OCI-LY3 (cell line): Measurements from ENCODE around the gene MUSK.
"Not testable (repeated sequence)": the region's sequence is repeated elsewhere in the genome, so short reads cannot be mapped to it uniquely, and the experiment has no call there.

ENCODE experiments used
- H2AFZ ChIP-seq: fragments of 200-600, 300-600 bp; shearing (Covaris generic); 2 replicates; pipeline ENCODE4 v1.6.0; 2014; ENCODE audit warnings: antibody characterized with exemption, low read depth, low read length
- H3K27ac ChIP-seq: fragments of 200-600, 300-600 bp; sonication (generic); 2 replicates; pipeline ENCODE4 v1.5.1; 2014; ENCODE audit warnings: mild to moderate bottlenecking, low read length, moderate library complexity, mixed read lengths
- H3K27me3 ChIP-seq: fragments of 200-600, 300-600 bp; sonication (generic); 2 replicates; pipeline ENCODE4 v1.6.1; 2014; ENCODE audit warnings: low read depth, low read length, mixed read lengths
- H3K36me3 ChIP-seq: fragments of 200-600, 300-600 bp; sonication (generic); replicated peaks from 2 replicates; pipeline ENCODE3; 2014; ENCODE audit warnings: low read depth, low read length, mixed read lengths
- H3K4me1 ChIP-seq: fragments of 300-600, 200-600 bp; sonication (generic); 2 replicates; pipeline ENCODE4 v1.6.1; 2014; ENCODE audit warnings: low read length, mixed read lengths
- H3K4me2 ChIP-seq: fragments of 200-600, 300-600 bp; sonication (generic); 2 replicates; pipeline ENCODE4 v1.6.1; 2014; ENCODE audit warnings: low read length, mixed read lengths
- H3K4me3 ChIP-seq: fragments of 300-600, 200-600 bp; sonication (generic); 2 replicates; pipeline ENCODE4 v1.5.1; 2014; ENCODE audit warnings: antibody characterized with exemption, mild to moderate bottlenecking, low read length, moderate library complexity
- H3K79me2 ChIP-seq: fragments of 300-600, 200-600 bp; shearing (Covaris generic); 2 replicates; pipeline ENCODE4 v1.6.1; 2014; ENCODE audit warnings: mild to moderate bottlenecking, low read length, mixed read lengths
- H3K9ac ChIP-seq: fragments of 300-600, 200-600 bp; shearing (Covaris generic); 2 replicates; pipeline ENCODE4 v1.6.0; 2014; ENCODE audit warnings: mild to moderate bottlenecking, low read length, moderate library complexity
- H3K9me3 ChIP-seq: fragments of 200-600, 300-600 bp; shearing (Covaris generic); 2 replicates; pipeline ENCODE4 v1.6.1; 2014; ENCODE audit warnings: low read length, mixed read lengths; ENCODE audit not compliant: insufficient read depth
- H4K20me1 ChIP-seq: fragments of 200-600, 300-600 bp; sonication (generic); 2 replicates; pipeline ENCODE4 v1.6.1; 2016; ENCODE audit warnings: low read length, mixed read lengths; ENCODE audit not compliant: insufficient read depth
- CTCF ChIP-seq: fragments of 200-600, 300-600 bp; sonication (generic); IDR thresholded peaks from 2 replicates; pipeline ENCODE4 v1.5.1; 2014; ENCODE audit warnings: antibody characterized with exemption, low read length, low read depth
- EZH2phosphoT487 ChIP-seq: fragments of 200-600 bp; shearing (Covaris generic); IDR thresholded peaks from 2 replicates; pipeline ENCODE4 v1.6.1; 2018; ENCODE audit warnings: antibody characterized with exemption, mixed run types, low read depth

The MUSK gene

DNA sequence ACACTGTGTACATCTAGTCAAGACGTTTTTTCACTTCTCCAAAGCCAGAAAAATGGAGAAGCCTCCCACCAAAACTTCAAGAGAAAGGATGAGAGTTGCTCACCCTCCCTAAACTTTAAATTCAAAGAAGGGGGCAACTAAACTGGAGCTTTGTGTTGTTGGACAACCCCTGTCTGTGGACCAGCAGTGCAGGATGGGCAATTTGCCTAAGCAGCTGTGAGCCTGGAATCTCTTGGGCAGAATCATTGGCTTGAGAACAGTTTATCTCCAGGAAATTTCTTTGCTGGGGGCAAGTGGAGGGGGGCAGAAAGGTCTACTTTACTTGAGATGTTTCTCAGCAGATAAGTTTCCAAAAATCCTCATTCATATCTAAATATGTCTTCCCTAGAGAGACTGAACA lies 151.8 kb downstream of the MUSK start:
- no peaks in the 10 kb centered on the region for H3K36me3 ChIP-seq
- no peak overlapping the region for H3K4me3 ChIP-seq
- no peaks in the 10 kb centered on the region for H3K27me3 ChIP-seq
- no peaks in the 10 kb centered on the region for H3K79me2 ChIP-seq
- H4K20me1 ChIP-seq = no peaks in the 10 kb centered on the region
- no peak overlapping the region for H2AFZ ChIP-seq
- no peaks in the 10 kb centered on the region for H3K9me3 ChIP-seq
- no peak overlapping the region for H3K9ac ChIP-seq
- H3K4me1 ChIP-seq = no peaks in the 10 kb centered on the region
- TF ChIP-seq CTCF = no peak
- no peak for TF ChIP-seq EZH2phosphoT487
- H3K27ac ChIP-seq = no peak overlapping the region
- H3K4me2 ChIP-seq = no peak overlapping the region

- Histone ChIP-seq H3K27me3 (no peaks in the 10 kb centered on the region), H3K27ac (no peak overlapping the region), H2AFZ (no peak overlapping the region), H3K9ac (no peak overlapping the region), H3K4me2 (no peak overlapping the region), H3K36me3 (no peaks in the 10 kb centered on the region), H3K4me1 (no peaks in the 10 kb centered on the region), H4K20me1 (no peaks in the 10 kb centered on the region), H3K4me3 (no peak overlapping the region), H3K9me3 (no peaks in the 10 kb centered on the region), H3K79me2 (no peaks in the 10 kb centered on the region)
- TF ChIP-seq CTCF (no peak), EZH2phosphoT487 (no peak)
These were observed 152.5 kb downstream of the MUSK start for GRCh38 chr9:110821064-110821463.

- H3K4me3 ChIP-seq, H4K20me1 ChIP-seq: not testable (repeated sequence)
These were observed 156.5 kb downstream of the MUSK start for GRCh38 chr9:110825129-110825528.

DNA sequence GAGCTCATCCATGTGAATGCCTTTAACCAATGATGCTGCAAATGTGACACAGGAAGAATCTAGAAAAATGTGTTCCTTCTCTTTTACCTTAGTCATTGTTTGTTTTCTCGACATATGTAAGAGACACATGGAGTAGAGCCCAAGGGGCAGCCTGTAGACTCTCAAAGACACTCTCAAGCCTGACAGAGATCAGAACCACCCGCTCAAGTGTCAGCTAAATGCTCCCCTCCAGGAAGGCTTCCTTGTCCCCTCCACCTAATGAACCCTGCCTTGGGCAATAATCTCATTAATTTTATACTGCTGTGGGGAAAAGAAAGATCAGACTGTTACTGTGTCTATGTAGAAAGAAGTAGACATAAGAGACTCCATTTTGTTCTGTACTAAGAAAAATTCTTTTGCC lies 157.4 kb downstream of the MUSK start:
- Histone ChIP-seq H3K4me1 (no peaks in the 10 kb centered on the region), H3K27me3 (no peaks in the 10 kb centered on the region), H3K27ac (no peak overlapping the region), H2AFZ (no peak overlapping the region), H3K36me3 (no peaks in the 10 kb centered on the region), H3K4me2 (no peak overlapping the region), H3K9me3 (no peaks in the 10 kb centered on the region), H3K9ac (no peak overlapping the region), H3K4me3 (no peak overlapping the region), H3K79me2 (no peaks in the 10 kb centered on the region), H4K20me1 (no peaks in the 10 kb centered on the region)
- TF ChIP-seq CTCF (no peak), EZH2phosphoT487 (no peak)

More at GRCh38 chr9:110825129-110825528, 156.5 kb downstream of the MUSK start:
- H3K79me2 ChIP-seq, H3K36me3 ChIP-seq, H3K27ac ChIP-seq, H3K27me3 ChIP-seq, H3K9me3 ChIP-seq, H3K4me1 ChIP-seq, H2AFZ ChIP-seq, H3K4me2 ChIP-seq, H3K9ac ChIP-seq: not testable (repeated sequence)

DNA sequence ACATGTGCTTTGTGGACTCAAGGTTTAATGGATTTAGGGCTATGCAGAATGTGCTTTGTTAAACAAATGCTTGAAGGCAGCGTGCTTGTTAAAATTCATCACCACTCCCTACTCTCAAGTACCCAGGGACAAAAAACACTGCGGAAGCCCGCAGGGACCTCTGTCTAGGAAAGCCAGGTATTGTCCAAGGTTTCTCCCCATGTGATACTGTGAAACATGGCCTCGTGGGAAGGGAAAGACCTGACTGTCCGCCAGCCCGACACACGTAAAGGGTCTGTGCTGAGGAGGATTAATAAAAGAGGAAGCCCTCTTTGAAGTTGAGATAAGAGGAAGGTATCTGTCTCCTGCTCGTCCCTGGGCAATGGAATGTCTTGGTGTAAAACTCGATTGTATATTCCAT lies 157.8 kb downstream of the MUSK start:
- H2AFZ ChIP-seq, H3K79me2 ChIP-seq, H3K27ac ChIP-seq, H3K4me1 ChIP-seq, H3K9me3 ChIP-seq, H3K9ac ChIP-seq, H3K4me2 ChIP-seq, H3K36me3 ChIP-seq, H3K4me3 ChIP-seq, H3K27me3 ChIP-seq, H4K20me1 ChIP-seq: not testable (repeated sequence)
